Subcutaneous preadipocyte (primary cell): ENCODE measurements around the gene TTC24. TPM values are rescaled to one million over a fixed set of nuclear protein-coding genes. Genes with fewer than 3 reads are reported as not detected.

Experiments
- total RNA-seq: library from RNA; depleted of rRNA; stranded (reverse); fragments of >200 nt; gene quantifications from 2 replicates; pipeline ENCODE4 v1.2.3, GENCODE V29; 2012

The TTC24 gene
- not detected in 2 replicates for total RNA-seq

GRCh38 chr1:156579472-156579871, at the start of gene TTC24:
Gene TTC24, plus strand, starts transcription at chr1:156579723. Its CDS starts 1,642 bp downstream, at chr1:156581365.

GRCh38 chr1:156571919-156572662, 7.4 kb upstream of the TTC24 start, which contains the start of gene IQGAP3:
Gene IQGAP3, minus strand, starts transcription at chr1:156572565. Its CDS starts 36 bp downstream, at chr1:156572529.

GRCh38 chr1:156591432-156592157, 12.1 kb downstream of the TTC24 start, which contains the start of gene NAXE:
Gene NAXE, plus strand, starts transcription at chr1:156591776. Its CDS starts 29 bp downstream, at chr1:156591805.

GRCh38 chr1:156601122-156601830, 21.8 kb downstream of the TTC24 start, which contains the start of gene GPATCH4:
Gene GPATCH4, minus strand, starts transcription at chr1:156601479.

GRCh38 chr1:156618853-156619581, 39.5 kb downstream of the TTC24 start, which contains the start of gene HAPLN2:
Gene HAPLN2, plus strand, starts transcription at chr1:156619415. Its CDS starts 4,076 bp downstream, at chr1:156623491.

Other genes with a start within 250 kb of the TTC24 start
- 481 and 491 TPM in 2 replicates for gene CCT3, start 241.4 kb upstream of the TTC24 start, total RNA-seq
- 0.20 and 0.37 TPM in 2 replicates for gene TSACC, start 241.2 kb upstream of the TTC24 start, total RNA-seq
- not detected in 2 replicates for gene RHBG, start 210.5 kb upstream of the TTC24 start, total RNA-seq
- 8.1 and 10.9 TPM in 2 replicates for gene MEF2D, start 78.9 kb upstream of the TTC24 start, total RNA-seq
- gene IQGAP3, start 7.2 kb upstream of the TTC24 start, total RNA-seq = 32.7 and 54.2 TPM in 2 replicates
- 53.2 and 57.0 TPM in 2 replicates for gene NAXE, start 12.1 kb downstream of the TTC24 start, total RNA-seq
- 12.9 and 20.5 TPM in 2 replicates for gene GPATCH4, start 21.8 kb downstream of the TTC24 start, total RNA-seq
- gene HAPLN2, start 39.7 kb downstream of the TTC24 start, total RNA-seq = not detected in 2 replicates
- not detected in 2 replicates for gene BCAN, start 62.4 kb downstream of the TTC24 start, total RNA-seq
- gene NES, start 97.7 kb downstream of the TTC24 start, total RNA-seq = 23.9 and 59.2 TPM in 2 replicates
- gene CRABP2, start 125.9 kb downstream of the TTC24 start, total RNA-seq = 27.2 and 45.6 TPM in 2 replicates
- gene METTL25B, start 148.7 kb downstream of the TTC24 start, total RNA-seq = 8.8 and 9.8 TPM in 2 replicates
- 18.0 and 25.0 TPM in 2 replicates for gene ISG20L2, start 149.0 kb downstream of the TTC24 start, total RNA-seq
- 40.3 and 52.2 TPM in 2 replicates for gene MRPL24, start 161.4 kb downstream of the TTC24 start, total RNA-seq
- gene HDGF, start 172.0 kb downstream of the TTC24 start, total RNA-seq = 189 and 231 TPM in 2 replicates
- gene PRCC, start 187.8 kb downstream of the TTC24 start, total RNA-seq = 17.3 and 21.7 TPM in 2 replicates
- 0.20 TPM in 1 of 2 replicates, not detected in the other for gene SH2D2A, start 237.1 kb downstream of the TTC24 start, total RNA-seq